GM12874 (cell line): ENCODE measurements around the gene FAM118A.

Experiments
- TF ChIP-seq, protein P1 (sequence below): IDR thresholded peaks from 2 replicates; pipeline ENCODE4 v1.5.1; 2011; ENCODE audit warnings: low read depth, mild to moderate bottlenecking, control low read depth, low read length, moderate library complexity; ENCODE audit not compliant: insufficient read depth

The FAM118A gene

DNA sequence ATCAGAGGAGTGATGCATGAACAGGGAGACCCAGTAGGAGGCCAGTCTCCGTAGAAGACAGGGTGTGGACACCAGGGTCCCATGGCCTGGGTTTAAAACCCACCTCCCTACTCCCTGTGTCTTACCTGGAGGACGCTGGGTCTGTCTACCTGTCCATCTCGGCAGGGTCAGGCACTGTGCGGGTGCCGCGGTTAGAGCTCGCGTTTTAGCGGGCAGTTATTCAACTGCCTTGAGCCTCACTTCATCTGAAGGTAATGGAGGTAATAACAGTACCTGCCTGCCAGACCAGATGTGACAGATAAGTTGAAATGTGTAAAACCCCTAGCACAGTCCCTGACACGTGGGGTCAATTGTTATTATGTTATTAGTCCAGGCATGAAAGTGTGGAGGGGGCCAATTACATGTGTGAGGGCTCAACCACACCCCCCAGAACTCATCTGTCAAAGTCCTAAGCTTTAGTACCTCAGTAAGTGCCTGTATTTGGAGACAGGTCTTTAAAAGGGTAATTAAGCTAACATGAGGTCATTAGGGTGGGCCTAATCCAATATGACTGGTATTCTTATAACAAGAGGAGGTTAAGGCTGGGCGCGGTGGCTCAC is 33.1 kb upstream of the FAM118A start:
- TF ChIP-seq, protein P1, sequence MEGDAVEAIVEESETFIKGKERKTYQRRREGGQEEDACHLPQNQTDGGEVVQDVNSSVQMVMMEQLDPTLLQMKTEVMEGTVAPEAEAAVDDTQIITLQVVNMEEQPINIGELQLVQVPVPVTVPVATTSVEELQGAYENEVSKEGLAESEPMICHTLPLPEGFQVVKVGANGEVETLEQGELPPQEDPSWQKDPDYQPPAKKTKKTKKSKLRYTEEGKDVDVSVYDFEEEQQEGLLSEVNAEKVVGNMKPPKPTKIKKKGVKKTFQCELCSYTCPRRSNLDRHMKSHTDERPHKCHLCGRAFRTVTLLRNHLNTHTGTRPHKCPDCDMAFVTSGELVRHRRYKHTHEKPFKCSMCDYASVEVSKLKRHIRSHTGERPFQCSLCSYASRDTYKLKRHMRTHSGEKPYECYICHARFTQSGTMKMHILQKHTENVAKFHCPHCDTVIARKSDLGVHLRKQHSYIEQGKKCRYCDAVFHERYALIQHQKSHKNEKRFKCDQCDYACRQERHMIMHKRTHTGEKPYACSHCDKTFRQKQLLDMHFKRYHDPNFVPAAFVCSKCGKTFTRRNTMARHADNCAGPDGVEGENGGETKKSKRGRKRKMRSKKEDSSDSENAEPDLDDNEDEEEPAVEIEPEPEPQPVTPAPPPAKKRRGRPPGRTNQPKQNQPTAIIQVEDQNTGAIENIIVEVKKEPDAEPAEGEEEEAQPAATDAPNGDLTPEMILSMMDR: no peak

DNA sequence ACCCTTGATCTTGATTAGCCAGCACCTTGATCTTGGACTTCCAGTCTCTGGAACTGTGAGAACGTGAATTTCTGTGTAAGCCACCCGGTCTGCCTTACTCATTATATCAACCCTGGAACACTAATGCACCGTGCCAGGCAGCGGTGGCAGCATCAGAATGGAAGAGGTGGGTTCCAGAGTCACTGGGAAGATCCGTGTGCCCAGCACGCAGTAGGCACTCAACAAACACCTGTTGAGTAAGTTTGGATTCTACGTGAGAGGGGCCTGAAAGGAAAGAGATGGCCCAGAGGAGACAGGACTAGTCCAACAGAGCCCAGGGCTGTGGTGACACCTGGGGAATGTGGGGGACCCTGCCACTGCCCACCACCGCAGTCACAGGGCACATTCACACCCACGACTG is 31.6 kb upstream of the FAM118A start:
- TF ChIP-seq, protein P1: no peak

DNA sequence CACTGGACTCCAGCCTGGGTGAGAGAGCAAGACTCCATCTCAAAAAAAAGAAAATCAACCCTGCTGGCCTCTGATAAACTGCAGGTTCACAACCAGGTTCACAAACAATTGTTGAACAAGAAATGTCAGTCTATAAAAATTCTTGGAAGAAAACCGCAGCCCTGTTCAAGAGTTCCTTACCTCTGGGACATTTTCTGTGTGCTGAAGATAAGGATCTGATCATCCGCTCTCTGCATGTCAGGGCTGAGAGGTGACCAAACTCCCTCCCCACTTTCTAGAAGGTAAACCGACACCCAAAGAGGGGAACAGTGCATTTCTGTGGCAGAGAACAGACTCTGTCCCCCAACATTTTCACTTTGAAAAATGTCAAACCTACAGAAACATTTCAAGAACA is 29.1 kb upstream of the FAM118A start:
- TF ChIP-seq, protein P1: no peak

DNA sequence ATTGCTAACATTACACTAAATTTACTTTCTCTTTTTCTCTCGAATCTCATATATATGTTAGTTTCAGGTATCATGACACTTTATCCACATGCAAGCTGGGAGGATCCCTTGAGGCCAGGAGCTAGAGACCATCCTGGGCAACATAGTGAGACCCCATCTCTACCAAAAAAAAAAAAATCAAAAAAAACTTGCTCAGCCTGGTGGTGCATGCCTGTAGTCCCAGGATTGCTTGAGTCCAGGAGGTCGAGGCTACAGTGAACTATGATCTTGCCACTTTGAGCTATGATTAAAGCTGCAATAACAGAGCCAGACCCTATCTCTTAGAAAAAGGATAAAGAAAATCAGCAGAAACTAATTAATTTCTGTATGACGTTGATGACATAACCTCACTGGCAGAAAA is 28.7 kb upstream of the FAM118A start:
- TF ChIP-seq, protein P1: no peak

GRCh38 chr22:45284705-45285262 is 24.9 kb upstream of the FAM118A start, which contains the start of gene UPK3A:
UPK3A (plus strand) TSS chr22:45284949; CDS start chr22:45285014, 65 bp downstream.
- TF ChIP-seq, protein P1: no peak

DNA sequence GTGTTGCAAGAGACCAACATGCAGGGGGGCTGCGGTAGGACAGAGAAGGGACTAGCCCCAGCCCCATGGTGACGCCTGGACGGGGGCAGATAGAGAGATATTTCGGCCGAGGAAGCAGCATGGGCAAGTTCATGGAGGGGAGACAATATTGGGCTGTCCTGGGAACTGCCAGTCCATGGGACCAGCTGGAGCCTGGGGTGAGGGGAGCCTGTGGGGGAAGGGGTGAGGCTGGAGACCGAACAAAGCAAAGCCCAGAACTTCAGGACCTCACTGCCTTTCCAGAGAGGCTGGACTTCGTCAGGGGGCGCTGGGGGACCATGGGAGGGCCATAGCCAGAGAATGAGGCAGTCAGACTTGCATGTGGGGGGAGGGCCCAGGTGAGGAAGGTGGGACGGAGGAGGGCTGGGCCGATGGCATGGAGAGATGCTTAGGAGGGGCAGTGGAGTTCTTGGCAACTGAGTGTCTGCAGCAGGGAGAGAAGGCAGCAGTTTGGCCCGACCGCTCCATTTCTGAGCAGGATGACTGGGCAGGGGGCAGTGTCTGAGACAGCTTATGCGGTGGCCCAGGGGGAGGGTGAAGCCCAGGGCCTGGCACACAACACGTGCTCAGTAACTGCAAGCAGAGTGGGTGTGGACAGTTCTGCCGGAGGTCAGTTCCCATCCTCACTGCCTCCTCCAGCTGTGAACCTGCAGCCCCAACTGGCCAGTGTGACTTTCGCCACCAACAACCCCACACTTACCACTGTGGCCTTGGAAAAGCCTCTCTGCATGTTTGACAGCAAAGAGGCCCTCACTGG is 24.3 kb upstream of the FAM118A start:
- TF ChIP-seq, protein P1: no peak

- TF ChIP-seq, protein P1: no peak
Measured at GRCh38 chr22:45286854-45287551, 22.7 kb upstream of the FAM118A start.
